B cell (primary cell): ENCODE data around the gene ZFHX2.

Experiments used
- CTCF ChIP-seq: fragments of 200-600 bp; IDR thresholded peaks from one replicate; pipeline ENCODE4 v1.8.0; 2022; ENCODE audit warnings: antibody characterized with exemption, mild to moderate bottlenecking
- EZH2 ChIP-seq: IDR thresholded peaks from 2 replicates; pipeline ENCODE4 v1.6.1; 2012; ENCODE audit warnings: borderline replicate concordance, low read depth, mild to moderate bottlenecking, moderate library complexity, low read length; ENCODE audit not compliant: insufficient read depth, poor library complexity, severe bottlenecking

GRCh38 chr14:23521785-23522640, 29.6 kb downstream of the ZFHX2 start:
- TF ChIP-seq CTCF (no peak), EZH2 (no peak)
